ENCODE measurements around the gene UBR3.
"Not testable (repeated sequence)": the region's sequence is repeated elsewhere in the genome, so short reads cannot be mapped to it uniquely, and the experiment has no call there.

UBR3 gene

DNA sequence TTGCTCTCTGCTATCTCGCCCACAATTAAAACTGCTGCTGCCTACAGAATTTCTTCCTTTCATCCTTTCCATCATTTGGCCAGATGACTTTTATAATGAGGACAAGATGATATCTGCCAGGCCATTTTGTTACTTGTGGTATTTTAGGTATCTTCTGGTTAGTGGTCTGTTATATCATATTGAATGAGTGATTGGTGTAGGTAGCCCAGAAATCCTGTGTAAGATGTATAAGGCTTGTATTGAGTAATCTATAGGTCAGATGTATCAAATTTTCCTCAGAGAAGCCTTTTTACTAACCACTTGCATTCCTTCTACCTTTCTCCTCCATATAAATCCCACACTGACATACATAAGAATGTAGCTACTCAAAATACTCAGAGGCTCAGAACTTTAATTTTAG, 118.3 kb downstream of the UBR3 start:
- Histone ChIP-seq H3K36me3 (ENCODE audit: control insufficient read depth, insufficient read depth, low read length) (peaks cover 7% of the 10 kb centered on the region), H3K4me3 (ENCODE audit: extremely low read depth, insufficient read depth, low read length, poor library complexity, severe bottlenecking) (no peak overlapping the region), H3K27ac (ENCODE audit: low read depth, low read length, severe bottlenecking) (no peak overlapping the region), H3K9me3 (ENCODE audit: control insufficient read depth, low read length) (no peaks in the 10 kb centered on the region), H3K4me1 (ENCODE audit: control insufficient read depth, insufficient read depth, low read length, poor library complexity, severe bottlenecking) (no peaks in the 10 kb centered on the region)
- 100% methylated on average over 1 of the region's 1 CpG for WGBS, 2 experiments (ENCODE audit: insufficient coverage in 2 of 2)

DNA sequence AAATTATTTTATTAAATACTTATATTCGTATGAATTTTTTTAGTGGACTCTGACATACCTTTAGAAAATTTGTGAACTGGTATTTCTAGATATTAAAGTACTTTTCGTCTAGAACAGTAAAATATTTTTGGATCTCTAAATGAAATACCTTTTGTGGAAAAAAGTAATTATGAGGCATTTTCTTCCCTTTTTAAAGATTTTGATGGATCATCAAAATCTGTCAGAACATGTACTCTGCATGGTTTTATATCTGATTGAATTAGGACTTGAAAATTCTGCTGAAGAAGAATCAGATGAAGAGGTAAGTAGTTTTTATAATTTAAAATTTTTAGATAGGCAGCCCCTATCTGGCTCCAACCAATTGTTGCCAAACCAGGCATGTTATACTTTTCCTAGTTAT, 118.8 kb downstream of the UBR3 start:
- Histone ChIP-seq H3K9me3 (ENCODE audit: control insufficient read depth, low read length) (no peaks in the 10 kb centered on the region), H3K36me3 (ENCODE audit: control insufficient read depth, insufficient read depth, low read length) (peaks cover 7% of the 10 kb centered on the region), H3K4me3 (ENCODE audit: extremely low read depth, insufficient read depth, low read length, poor library complexity, severe bottlenecking) (no peak overlapping the region), H3K4me1 (ENCODE audit: control insufficient read depth, insufficient read depth, low read length, poor library complexity, severe bottlenecking) (no peaks in the 10 kb centered on the region), H3K27ac (ENCODE audit: low read depth, low read length, severe bottlenecking) (no peak overlapping the region)
- no CpG with 5 or more reads among the region's 2 CpGs for WGBS, 2 experiments (ENCODE audit: insufficient coverage in 2 of 2)

DNA sequence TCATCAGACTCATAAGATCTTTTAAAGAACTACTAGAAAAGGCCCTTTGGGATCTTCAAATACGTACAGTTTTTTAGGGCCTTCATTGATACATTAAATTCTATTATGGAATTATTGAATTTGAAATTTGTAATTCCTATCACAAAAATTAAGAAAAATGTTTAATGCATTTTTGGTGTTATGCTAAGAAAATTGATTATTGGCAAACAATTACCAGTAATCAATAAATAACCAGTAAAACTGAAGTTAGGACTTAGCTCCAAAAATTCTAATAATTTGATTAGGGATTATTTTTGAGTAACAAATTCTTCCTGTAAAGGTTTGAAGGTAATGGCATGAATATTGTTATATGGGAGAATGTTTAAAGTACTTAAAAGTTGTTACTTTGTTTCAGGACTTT, 119.3 kb downstream of the UBR3 start:
- WGBS, 2 experiments (ENCODE audit: insufficient coverage in 2 of 2) = no CpG with 5 or more reads among the region's 1 CpG
- peaks cover 7% of the 10 kb centered on the region for H3K36me3 ChIP-seq (ENCODE audit: control insufficient read depth, insufficient read depth, low read length)

DNA sequence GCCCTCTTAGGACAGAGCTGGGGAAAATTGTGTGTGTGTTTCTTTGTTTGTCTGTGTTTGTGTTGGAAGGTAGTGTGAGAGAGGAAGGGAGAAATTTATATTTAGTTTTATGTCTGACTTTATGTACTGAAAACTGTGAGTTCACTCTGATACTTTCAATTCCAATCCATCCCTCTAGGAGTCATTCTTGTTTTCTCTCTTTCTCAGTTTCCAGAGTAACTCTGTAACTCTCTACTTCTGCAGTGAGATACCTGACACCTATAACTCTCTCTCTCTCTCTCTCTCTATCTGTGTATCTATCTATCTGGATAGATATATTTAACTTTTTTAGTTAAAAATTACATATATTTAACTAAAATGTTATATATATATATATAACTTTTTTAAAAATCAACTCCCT, 128.7 kb downstream of the UBR3 start:
- Histone ChIP-seq H3K27ac (ENCODE audit: low read depth, low read length, severe bottlenecking) (no peak overlapping the region), H3K36me3 (ENCODE audit: control insufficient read depth, insufficient read depth, low read length) (peaks cover 11% of the 10 kb centered on the region), H3K4me3 (ENCODE audit: extremely low read depth, insufficient read depth, low read length, poor library complexity, severe bottlenecking) (no peak overlapping the region), H3K4me1 (ENCODE audit: control insufficient read depth, insufficient read depth, low read length, poor library complexity, severe bottlenecking) (no peaks in the 10 kb centered on the region), H3K9me3 (ENCODE audit: control insufficient read depth, low read length) (no peaks in the 10 kb centered on the region)

More for the DNA sequence above, 119.3 kb downstream of the UBR3 start:
- no peaks in the 10 kb centered on the region for H3K9me3 ChIP-seq (ENCODE audit: control insufficient read depth, low read length)
- no peak overlapping the region for H3K27ac ChIP-seq (ENCODE audit: low read depth, low read length, severe bottlenecking)
- no peak overlapping the region for H3K4me3 ChIP-seq (ENCODE audit: extremely low read depth, insufficient read depth, low read length, poor library complexity, severe bottlenecking)
- no peaks in the 10 kb centered on the region for H3K4me1 ChIP-seq (ENCODE audit: control insufficient read depth, insufficient read depth, low read length, poor library complexity, severe bottlenecking)

DNA sequence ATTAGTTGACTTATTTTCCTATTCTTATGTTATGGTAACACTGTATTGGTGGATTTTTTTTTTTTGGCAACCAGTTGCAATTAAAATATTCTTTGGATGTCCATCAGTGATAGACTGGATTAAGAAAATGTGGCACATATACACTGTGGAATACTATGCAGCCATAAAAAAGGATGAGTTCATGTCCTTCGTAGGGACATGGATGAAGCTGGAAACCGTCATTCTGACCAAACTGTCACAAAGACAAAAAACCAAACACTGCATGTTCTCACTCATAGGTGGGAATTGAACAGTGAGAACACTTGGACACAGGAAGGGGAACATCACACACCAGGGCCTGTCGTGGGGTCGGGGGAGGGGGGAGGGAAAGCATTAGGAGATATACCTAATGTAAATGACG, 130.0 kb downstream of the UBR3 start:
- H3K27ac ChIP-seq (ENCODE audit: low read depth, low read length, severe bottlenecking); H3K4me3 ChIP-seq (ENCODE audit: extremely low read depth, insufficient read depth, low read length, poor library complexity, severe bottlenecking); H3K9me3 ChIP-seq (ENCODE audit: control insufficient read depth, low read length); H3K4me1 ChIP-seq (ENCODE audit: control insufficient read depth, insufficient read depth, low read length, poor library complexity, severe bottlenecking): not testable (repeated sequence)
- WGBS, 2 experiments (ENCODE audit: insufficient coverage in 2 of 2) = no CpG with 5 or more reads among the region's 5 CpGs
- H3K36me3 ChIP-seq (ENCODE audit: control insufficient read depth, insufficient read depth, low read length) = peaks cover 11% of the 10 kb centered on the region

DNA sequence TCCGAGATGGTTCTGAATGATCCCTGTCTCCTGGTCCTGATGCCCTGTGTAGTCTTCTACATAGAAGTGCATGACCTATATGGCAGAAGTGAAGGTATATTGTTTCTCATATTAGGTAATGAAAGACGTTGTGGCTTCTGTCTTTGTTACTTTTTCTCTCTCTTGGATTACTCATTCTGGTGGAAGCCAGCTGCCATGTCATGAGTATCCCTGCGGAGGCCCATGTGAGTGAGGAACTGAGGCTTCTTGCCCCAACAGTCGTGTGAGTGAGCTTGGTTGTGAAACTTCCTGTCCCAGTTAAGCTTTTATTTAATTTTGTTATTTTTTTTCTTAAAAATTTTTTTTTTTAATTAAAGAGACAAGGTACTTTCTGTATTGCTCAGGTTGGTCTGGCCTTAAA, 134.7 kb downstream of the UBR3 start:
- Histone ChIP-seq H3K27ac (ENCODE audit: low read depth, low read length, severe bottlenecking) (no peak overlapping the region), H3K36me3 (ENCODE audit: control insufficient read depth, insufficient read depth, low read length) (peaks cover 18% of the 10 kb centered on the region), H3K4me3 (ENCODE audit: extremely low read depth, insufficient read depth, low read length, poor library complexity, severe bottlenecking) (no peak overlapping the region), H3K9me3 (ENCODE audit: control insufficient read depth, low read length) (no peaks in the 10 kb centered on the region), H3K4me1 (ENCODE audit: control insufficient read depth, insufficient read depth, low read length, poor library complexity, severe bottlenecking) (no peaks in the 10 kb centered on the region)
- 80% methylated on average over 2 of the region's 4 CpGs; no CpG with 5 or more reads in 1 of the 2 experiments for WGBS, 2 experiments (ENCODE audit: insufficient coverage in 2 of 2)

DNA sequence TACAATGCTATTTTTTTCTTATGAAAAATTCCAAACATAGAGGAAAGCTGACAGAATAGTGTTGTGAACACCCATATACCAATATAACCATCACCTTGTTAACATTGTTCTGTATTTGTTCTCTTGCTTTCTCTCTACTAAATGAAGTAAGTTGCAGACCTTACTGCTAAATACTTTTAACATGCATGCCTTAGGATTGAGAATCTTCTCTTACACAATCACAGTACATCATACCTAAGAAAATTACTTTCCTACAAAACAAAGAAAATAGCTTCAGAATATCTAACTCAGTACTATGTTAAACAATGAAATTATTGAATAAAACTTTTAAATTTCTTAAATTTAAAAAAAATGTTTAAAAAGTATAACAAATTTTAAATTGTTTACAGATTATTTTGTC, 136.5 kb downstream of the UBR3 start:
- Histone ChIP-seq H3K4me1 (ENCODE audit: control insufficient read depth, insufficient read depth, low read length, poor library complexity, severe bottlenecking) (no peaks in the 10 kb centered on the region), H3K9me3 (ENCODE audit: control insufficient read depth, low read length) (no peaks in the 10 kb centered on the region), H3K27ac (ENCODE audit: low read depth, low read length, severe bottlenecking) (no peak overlapping the region), H3K4me3 (ENCODE audit: extremely low read depth, insufficient read depth, low read length, poor library complexity, severe bottlenecking) (no peak overlapping the region), H3K36me3 (ENCODE audit: control insufficient read depth, insufficient read depth, low read length) (peaks cover 22% of the 10 kb centered on the region)

DNA sequence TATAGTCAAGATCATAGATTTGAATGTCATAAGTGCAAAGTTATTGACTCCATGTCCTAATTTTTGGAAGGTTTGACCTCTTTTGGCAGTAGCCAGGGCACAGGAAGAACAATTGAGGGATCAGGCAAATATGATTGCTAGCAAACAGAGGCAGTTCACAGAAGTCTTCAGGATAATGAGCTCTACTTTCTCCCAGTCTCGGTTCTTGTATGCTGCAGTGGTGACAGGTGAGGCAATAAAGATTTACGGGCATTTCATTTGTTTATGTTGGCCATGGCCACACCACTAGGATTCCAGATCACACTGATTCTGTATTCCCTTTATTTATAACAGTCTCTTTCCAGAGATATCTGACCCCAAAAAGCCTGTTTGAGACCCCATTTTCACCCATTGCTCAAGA, 137.5 kb downstream of the UBR3 start:
- 96 to 100% methylated on average over 2 of the region's 2 CpGs for WGBS, 2 experiments (ENCODE audit: insufficient coverage in 2 of 2)
- Histone ChIP-seq H3K4me3 (ENCODE audit: extremely low read depth, insufficient read depth, low read length, poor library complexity, severe bottlenecking) (no peak overlapping the region), H3K36me3 (ENCODE audit: control insufficient read depth, insufficient read depth, low read length) (peaks cover 15% of the 10 kb centered on the region), H3K4me1 (ENCODE audit: control insufficient read depth, insufficient read depth, low read length, poor library complexity, severe bottlenecking) (no peaks in the 10 kb centered on the region), H3K9me3 (ENCODE audit: control insufficient read depth, low read length) (peaks cover 2% of the 10 kb centered on the region), H3K27ac (ENCODE audit: low read depth, low read length, severe bottlenecking) (no peak overlapping the region)

DNA sequence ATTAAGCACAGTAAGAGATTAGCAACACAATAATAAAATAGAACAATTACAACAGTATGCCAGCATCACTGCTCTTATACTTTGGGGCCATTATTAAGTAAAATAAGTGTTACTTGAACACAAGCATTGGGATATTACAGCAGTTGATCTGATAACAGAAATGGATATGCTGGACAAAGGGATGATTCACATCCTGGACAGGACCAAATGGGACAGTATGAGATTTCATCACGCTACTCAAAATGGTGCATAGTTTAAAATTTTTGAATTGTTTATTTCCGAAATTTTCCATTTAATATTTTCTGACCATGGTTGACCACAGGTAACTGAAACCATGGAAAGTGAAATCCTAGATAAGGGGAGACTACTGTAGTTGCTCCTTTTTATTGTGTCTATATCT, 138.2 kb downstream of the UBR3 start:
- Histone ChIP-seq H3K9me3 (ENCODE audit: control insufficient read depth, low read length) (peaks cover 3% of the 10 kb centered on the region), H3K36me3 (ENCODE audit: control insufficient read depth, insufficient read depth, low read length) (peaks cover 14% of the 10 kb centered on the region), H3K27ac (ENCODE audit: low read depth, low read length, severe bottlenecking) (no peak overlapping the region), H3K4me3 (ENCODE audit: extremely low read depth, insufficient read depth, low read length, poor library complexity, severe bottlenecking) (no peak overlapping the region), H3K4me1 (ENCODE audit: control insufficient read depth, insufficient read depth, low read length, poor library complexity, severe bottlenecking) (no peaks in the 10 kb centered on the region)
- 100% methylated on average over 1 of the region's 2 CpGs; no CpG with 5 or more reads in 1 of the 2 experiments for WGBS, 2 experiments (ENCODE audit: insufficient coverage in 2 of 2)

DNA sequence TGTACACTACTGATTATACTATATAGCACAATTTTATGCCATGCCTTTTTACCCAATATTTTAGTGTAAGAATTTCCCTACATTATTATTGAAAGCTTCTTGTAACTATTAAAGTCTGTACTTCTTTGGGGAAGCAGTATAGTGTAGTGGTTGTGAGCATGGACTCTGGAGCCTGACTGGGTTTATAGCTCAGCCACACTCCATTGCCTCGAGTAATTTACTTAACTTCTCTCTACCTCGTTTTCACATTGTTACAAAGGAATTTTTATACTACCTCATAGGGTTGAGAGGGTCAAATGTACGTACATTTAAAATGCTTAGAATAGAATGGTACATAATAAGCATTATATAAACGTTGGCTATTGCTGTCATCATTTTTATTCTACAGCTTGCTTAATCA, 139.2 kb downstream of the UBR3 start:
- no CpG with 5 or more reads among the region's 4 CpGs for WGBS, 2 experiments (ENCODE audit: insufficient coverage in 2 of 2)
- Histone ChIP-seq H3K4me1 (ENCODE audit: control insufficient read depth, insufficient read depth, low read length, poor library complexity, severe bottlenecking) (no peaks in the 10 kb centered on the region), H3K27ac (ENCODE audit: low read depth, low read length, severe bottlenecking) (no peak overlapping the region), H3K36me3 (ENCODE audit: control insufficient read depth, insufficient read depth, low read length) (peaks cover 14% of the 10 kb centered on the region), H3K9me3 (ENCODE audit: control insufficient read depth, low read length) (peaks cover 3% of the 10 kb centered on the region), H3K4me3 (ENCODE audit: extremely low read depth, insufficient read depth, low read length, poor library complexity, severe bottlenecking) (no peak overlapping the region)

DNA sequence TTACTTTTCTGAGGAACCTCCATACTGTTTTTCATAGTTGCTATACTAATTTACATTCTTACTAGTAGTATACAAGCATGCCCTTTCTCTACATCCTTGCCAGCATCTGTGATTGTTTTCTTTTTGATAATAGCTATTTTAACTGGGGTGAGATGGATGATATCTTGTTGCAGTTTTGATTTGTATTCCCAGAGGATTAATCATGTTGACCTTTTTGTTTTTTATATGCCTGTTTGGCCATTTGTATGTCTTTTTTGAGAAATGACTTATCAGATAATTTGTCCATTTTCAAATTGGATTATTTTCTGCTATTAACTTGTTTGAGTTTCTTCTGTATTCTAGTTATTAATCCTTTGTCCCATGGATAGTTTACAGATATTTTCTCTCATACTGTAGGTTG, 141.5 kb downstream of the UBR3 start:
- Histone ChIP-seq H3K4me3 (ENCODE audit: extremely low read depth, insufficient read depth, low read length, poor library complexity, severe bottlenecking) (no peak overlapping the region), H3K27ac (ENCODE audit: low read depth, low read length, severe bottlenecking) (no peak overlapping the region), H3K9me3 (ENCODE audit: control insufficient read depth, low read length) (peaks cover 3% of the 10 kb centered on the region), H3K4me1 (ENCODE audit: control insufficient read depth, insufficient read depth, low read length, poor library complexity, severe bottlenecking) (no peaks in the 10 kb centered on the region), H3K36me3 (ENCODE audit: control insufficient read depth, insufficient read depth, low read length) (peaks cover 14% of the 10 kb centered on the region)

DNA sequence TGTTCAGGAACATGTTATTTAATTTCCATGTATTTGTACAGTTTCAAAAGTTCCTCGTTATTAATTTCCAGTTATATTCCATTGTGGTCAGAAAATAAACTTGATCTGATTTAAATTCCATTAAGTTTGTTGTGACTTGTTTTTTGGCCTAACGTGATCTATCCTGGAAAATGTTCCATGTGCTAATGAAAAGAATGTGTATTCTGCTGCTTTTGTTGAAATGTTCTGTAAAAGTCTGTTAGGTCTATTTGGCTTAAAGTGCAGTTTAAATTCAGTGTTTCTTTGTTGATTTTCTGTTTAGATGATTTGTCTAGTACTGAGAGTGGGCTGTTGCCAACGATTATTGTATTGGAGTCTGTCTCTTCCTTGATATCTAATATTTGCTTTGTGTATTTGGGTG, 148.0 kb downstream of the UBR3 start:
- 92 to 100% methylated on average over 1 of the region's 3 CpGs for WGBS, 2 experiments (ENCODE audit: insufficient coverage in 2 of 2)
- peaks cover 26% of the 10 kb centered on the region for H3K36me3 ChIP-seq (ENCODE audit: control insufficient read depth, insufficient read depth, low read length)
- H3K9me3 ChIP-seq (ENCODE audit: control insufficient read depth, low read length) = peaks cover 16% of the 10 kb centered on the region
- H3K4me3 ChIP-seq (ENCODE audit: extremely low read depth, insufficient read depth, low read length, poor library complexity, severe bottlenecking) = no peak overlapping the region
- H3K4me1 ChIP-seq (ENCODE audit: control insufficient read depth, insufficient read depth, low read length, poor library complexity, severe bottlenecking) = no peaks in the 10 kb centered on the region
- no peak overlapping the region for H3K27ac ChIP-seq (ENCODE audit: low read depth, low read length, severe bottlenecking)
